NCI-H187 (cell line): ENCODE data around the gene OR2V2.

Experiments
- DNase-seq, 2 experiments: peaks; one replicate each; lab custom pipeline; 2025; lab: John Stamatoyannopoulos, UW

The OR2V2 gene

GRCh38 chr5:181145133-181145532, 2.3 kb upstream of the OR2V2 start:
- no peak for DNase-seq

GRCh38 chr5:181149355-181149754, 2.0 kb downstream of the OR2V2 start:
- DNase-seq = no peak

- DNase-seq = no peak
Observed at GRCh38 chr5:181149806-181150733, 2.7 kb downstream of the OR2V2 start.

- DNase-seq = no peak
Observed at GRCh38 chr5:181151146-181151545, 3.8 kb downstream of the OR2V2 start.

- DNase-seq = no peak
Observed at GRCh38 chr5:181152406-181152805, 5.0 kb downstream of the OR2V2 start.

GRCh38 chr5:181153814-181154213, 6.4 kb downstream of the OR2V2 start:
- DNase-seq = no peak

GRCh38 chr5:181156758-181157157, 9.4 kb downstream of the OR2V2 start:
- no peak for DNase-seq

- DNase-seq = no peak
Observed at GRCh38 chr5:181158869-181159268, 11.5 kb downstream of the OR2V2 start.

- DNase-seq = peak; percentile 41 to 55
Observed at GRCh38 chr5:181159286-181160151, 12.1 kb downstream of the OR2V2 start.

- DNase-seq = no peak
Observed at GRCh38 chr5:181160152-181160754, 12.9 kb downstream of the OR2V2 start.

- DNase-seq = peak in 1 of 2 experiments; percentile 30
Observed at GRCh38 chr5:181160755-181161533, 13.6 kb downstream of the OR2V2 start.

- DNase-seq = no peak
Observed at GRCh38 chr5:181161534-181162175, 14.3 kb downstream of the OR2V2 start.

GRCh38 chr5:181163487-181164075, 16.2 kb downstream of the OR2V2 start:
- no peak for DNase-seq

GRCh38 chr5:181164076-181164952, 16.9 kb downstream of the OR2V2 start:
- DNase-seq = no peak

- DNase-seq = no peak
Observed at GRCh38 chr5:181166812-181167733, 19.7 kb downstream of the OR2V2 start.

GRCh38 chr5:181167814-181168488, 20.6 kb downstream of the OR2V2 start:
- DNase-seq = no peak

GRCh38 chr5:181168595-181169118, 21.3 kb downstream of the OR2V2 start:
- no peak for DNase-seq
